Activated CD8-positive, alpha-beta memory T cell treated with anti-CD3 and anti-CD28 coated beads for 4 hours (primary cell): Measurements from ENCODE around the gene ZNF775.
A peak's percentile ranks its signal among the peaks of the same experiment; 100 is the strongest.

Source experiments
- DNase-seq, 2 donors: peaks; one replicate each; pipeline ENCODE4 v3.0.0-alpha.2; 2020; ENCODE audit warnings: low read depth in 2 of 2

ZNF775 gene

DNA sequence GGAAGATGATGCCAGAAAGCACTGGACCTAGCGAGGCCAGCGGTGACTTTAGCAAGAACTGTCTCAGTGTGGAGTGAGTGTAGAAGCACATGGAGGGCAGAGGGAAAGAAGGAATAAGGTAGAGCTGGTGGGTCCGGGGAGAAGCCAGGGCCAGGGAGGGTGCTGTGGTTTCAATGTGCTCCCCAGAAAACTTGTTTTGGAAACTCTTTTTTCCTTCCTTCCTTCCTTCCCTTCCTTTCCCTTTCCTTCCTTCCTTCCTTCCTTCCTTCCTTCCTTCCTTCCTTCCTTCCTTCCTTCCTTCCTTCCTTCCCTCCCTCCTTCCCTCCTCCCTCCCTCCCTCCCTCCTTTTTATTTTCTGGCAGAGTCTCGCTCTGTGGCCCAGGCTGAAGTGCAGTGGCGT lies 32.2 kb upstream of the ZNF775 start:
- DNase-seq: no peak

DNA sequence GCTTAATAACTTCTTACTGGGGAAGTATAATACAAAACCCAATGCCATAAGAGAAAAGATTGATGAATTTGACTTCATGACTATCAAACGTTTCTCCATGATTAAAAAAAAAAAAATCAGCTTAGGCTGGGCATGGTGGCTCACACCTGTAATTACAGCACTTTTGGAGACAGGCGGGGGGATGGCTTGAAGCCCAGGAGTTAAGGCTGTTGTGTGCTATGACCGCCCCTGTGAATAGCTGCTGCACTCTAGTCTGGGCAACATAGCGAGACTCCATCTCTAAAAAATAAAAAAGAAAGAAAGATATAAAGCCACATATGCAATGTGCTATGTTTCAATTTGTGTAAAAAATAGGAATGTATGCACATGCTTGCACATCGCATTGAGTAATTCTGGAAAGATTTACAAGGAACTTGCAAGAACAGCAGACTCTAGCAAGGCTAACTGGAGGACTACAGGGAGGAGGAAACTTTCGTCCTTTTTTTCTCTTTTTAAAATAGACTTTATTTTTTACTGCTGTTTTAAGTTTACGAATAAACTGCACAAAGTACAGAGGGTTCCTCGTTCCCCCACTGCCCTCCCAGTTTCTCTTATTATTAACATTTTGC lies 27.4 kb upstream of the ZNF775 start:
- no peak for DNase-seq

DNA sequence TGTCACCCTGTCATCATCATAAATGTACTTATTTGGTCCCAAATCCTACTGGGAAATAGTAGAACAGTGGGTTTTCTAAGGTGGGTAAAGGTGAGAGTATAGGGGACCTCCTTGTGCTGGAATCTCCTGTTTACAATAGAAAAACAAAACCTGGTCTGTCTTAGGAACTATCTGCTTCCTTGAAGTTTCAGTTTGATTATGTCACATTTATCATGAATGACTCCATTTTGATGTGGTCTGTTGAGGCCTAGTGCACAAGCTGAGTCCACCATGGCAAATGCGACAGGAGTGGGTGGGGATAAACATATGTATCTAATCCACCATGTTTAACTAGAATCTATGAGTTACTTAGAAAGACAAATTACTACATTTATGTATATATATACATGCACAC lies 23.5 kb upstream of the ZNF775 start:
- DNase-seq: no peak

DNA sequence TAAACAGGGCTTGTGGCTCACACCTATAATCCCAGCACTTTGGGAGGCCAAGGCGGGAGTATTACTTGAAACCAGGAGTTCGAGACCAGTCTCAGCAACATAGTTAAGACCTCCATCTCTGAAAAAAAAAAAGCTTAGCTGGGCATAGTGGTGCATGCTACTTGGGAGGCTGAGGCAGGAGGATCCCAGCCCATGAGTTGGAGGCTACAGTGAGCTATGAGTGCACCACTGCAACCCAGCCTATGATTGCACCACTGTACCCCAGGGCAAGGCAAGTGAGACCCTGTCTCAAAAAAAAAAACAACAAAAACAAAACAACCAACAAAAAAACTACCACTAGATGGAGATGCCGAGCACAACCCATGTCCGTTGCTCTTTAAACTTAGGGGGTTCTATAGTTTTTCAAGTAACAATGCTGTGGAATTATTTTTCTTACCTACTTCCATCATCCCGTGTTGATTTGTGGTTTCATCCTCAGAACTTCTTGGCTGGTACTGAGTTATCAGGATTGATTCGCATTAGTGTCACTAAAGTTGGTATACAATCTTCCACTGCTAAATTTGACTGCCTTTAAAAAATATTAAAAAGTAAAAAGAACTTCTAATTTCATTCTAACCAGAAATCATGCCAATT lies 22.7 kb upstream of the ZNF775 start:
- DNase-seq: no peak

DNA sequence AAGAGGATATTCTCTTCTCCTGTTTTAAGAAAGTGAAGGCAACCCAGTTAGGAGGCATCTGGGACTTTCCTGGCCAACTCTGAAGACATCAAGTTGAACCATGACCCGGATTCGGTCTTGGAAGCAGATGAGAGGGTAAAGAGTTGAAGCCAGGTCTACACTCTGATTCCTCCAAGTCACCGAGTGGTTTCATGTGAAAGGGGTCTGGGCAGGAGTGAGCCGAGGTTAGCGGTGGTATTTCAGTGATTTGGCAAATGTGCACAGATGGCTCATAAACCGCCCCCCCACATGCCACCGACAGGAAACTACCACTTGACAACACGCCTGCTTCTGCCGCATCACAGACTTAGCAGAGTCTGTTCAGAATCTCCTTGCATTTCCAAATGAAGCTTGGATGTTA lies 21.9 kb upstream of the ZNF775 start:
- peak; percentile 44 to 59 for DNase-seq

DNA sequence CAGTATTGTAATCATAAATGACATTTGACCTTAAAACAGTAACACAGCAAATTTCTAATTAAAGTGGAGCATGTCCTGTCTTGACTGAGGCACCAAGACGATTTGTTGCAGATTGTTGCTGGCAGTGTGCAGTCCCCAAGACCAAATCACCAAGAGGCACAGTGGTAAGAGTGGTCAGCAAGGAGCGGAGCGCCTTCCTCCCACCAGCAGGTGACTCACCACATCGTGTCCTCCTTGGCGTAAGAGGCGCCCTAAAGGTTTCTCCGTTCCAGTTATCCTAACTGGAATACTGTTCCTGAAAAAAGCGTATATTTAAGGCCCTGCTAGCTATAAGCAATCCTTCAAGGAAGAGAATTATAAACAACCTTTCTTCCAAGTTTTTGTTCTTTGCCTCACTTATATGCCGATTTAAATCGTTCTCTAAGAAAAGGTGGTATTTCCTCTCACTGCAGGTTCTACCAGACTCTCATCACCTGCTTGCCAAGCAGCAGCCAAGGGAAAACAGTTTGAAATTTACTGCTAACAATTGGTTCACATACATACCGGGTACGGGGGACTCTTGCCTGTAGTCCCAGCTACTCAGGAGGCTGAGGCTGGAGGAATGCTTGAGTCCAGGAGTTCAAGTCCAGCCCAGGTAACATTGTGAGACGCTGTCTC lies 21.2 kb upstream of the ZNF775 start:
- no peak for DNase-seq

DNA sequence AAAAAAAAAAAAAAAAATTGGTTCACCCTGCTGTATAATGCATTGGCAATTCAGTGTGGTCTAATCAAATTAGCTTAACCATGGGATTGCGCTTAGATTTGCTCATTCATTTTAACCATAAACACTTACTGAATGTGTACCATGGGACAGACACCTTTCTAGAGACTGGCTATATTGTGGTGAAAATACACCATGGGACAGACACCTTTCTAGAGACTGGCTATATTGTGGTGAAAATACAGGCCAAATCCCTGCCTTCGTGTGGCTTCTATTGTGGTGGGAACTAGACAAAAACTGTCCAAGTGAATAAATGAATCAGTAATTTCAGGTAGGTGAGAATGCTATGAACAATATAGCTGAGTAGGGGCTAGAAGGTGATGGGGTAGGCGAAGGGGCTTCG lies 20.7 kb upstream of the ZNF775 start:
- DNase-seq: no peak

DNA sequence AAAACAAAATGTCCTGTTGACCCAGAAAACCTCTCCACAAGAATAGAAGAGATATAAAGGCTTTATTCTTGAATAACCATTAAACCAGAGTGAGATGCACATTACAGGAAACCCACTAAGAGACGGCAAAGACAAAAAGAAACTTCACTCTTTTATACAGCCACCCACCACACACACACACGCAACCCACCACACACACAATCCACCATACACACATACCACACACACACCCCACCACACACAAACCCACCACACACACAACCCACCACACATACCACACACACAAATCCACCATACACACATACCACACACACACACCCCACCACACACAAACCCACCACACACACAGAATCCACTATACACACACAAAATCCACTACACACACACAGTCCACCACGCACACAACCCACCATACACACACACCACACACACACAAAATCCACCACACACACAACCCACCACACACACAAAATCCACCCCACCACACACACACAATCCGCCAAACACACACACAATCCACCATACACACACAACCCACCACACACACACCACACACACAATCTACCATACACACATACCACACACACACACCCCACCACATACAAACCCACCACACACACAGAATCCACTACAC lies 20.0 kb upstream of the ZNF775 start:
- no peak for DNase-seq

DNA sequence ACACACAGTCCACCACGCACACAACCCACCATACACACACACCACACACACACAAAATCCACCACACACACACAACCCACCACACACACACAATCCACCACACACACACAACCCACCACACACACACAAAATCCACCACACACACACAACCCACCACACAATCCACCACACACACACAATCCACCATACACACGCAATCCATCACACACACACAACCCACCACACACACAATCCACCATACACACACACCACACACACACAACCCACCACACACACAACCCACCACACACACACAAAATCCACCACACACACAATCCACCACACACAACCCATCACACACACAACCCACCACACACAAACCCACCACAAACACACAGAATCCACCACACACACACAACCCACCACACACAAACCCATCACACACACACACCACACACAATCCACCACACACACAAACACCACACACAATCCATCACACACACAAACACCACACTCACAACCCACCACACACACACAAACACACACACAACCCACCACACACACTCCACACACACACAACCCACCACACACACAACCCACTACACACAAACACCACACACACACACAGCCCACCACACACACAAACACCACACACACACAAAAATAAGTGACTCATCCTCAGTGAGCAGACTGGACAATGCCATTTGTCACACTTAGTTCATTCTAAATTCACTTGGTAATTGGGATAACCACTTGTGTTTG lies 19.3 kb upstream of the ZNF775 start:
- no peak for DNase-seq

DNA sequence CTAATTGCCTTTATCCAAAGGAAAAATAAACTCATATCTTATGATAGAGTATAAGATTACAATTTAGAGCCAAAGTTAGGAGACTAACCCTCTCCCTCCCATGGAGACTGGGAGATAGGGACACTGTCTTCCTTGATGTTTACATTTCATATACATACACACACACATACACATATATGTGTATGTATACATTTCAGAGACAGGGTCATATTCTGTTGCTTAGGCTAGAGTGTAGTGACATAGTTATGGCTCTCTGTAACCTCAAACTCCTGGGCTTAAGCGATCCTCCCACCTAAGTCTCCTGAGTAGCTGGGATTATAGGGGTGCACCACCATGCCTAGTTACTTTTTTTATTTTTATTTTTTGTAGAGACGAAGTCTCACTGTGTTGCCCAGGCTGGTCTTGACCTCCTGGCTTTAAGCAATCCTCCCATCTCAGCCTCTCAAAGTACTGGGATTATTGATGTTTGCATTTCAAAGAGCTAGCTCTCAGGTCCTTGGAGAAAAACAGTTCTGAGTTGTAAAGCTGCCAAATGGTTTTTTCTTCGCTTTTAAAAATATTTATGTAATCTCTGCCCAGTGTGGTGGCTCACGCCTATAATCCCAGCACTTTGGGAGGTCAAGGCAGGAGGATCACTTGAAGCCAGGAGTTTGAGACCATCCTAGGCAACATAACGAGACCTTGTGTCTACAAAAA lies 18.6 kb upstream of the ZNF775 start:
- no peak for DNase-seq

DNA sequence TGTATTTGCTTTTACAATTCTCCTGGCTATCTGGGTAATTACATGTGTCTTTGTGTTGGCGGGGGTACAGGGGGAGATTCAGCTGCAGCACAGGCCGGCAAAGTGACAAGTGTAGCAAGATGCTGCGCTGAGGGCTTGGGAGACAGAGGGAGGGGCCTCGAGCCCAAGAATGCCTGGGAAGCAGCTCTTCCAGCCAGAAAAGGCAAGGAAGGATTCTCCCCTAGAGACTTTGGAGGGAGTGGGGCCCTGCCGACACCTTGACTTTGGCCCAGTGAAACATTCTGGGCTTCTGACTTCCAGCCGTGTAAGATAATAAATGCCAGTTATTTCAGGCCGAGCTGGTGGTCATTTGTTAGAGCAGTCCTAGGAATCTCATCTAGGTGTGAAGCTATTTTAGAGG lies 17.7 kb upstream of the ZNF775 start:
- DNase-seq: no peak

DNA sequence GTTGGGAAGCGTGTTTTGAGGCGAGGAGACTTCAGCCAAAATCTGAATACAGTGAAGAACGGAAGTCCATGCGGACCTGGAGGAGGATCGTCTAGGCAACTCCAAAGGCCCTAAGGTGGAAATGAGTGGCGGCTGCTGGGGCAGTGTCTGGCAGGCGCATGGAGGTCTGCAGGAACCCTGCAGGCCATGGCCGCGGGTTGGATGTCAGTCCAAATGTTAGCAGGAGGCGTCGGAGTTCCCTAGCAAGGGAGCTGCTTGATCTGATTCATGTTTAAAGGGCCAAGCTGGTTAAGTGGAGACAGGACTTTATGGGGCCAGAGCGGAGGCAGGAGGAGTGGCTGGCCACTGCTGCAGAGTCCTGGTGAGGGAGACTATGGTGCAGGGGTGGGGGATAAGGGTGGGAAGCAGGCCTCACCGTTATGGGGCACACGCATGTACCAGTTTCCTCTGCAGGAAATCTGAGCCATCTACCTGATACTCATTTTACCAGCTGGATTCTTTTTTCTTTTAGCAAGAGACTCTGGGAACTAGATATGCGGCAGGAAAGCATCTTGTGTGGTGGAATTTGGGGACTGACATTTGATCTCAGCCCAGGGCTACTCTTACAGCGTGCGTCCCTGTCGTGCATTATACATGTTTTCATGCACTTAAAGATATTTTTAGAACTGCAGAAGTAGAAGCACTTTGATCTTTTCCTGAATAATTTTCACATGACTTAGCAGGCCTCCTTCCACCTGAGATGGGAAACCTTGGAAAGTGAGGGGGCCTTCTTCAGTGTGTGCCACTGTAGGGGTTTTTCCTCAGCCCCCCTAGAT lies 17.1 kb upstream of the ZNF775 start:
- DNase-seq: no peak

DNA sequence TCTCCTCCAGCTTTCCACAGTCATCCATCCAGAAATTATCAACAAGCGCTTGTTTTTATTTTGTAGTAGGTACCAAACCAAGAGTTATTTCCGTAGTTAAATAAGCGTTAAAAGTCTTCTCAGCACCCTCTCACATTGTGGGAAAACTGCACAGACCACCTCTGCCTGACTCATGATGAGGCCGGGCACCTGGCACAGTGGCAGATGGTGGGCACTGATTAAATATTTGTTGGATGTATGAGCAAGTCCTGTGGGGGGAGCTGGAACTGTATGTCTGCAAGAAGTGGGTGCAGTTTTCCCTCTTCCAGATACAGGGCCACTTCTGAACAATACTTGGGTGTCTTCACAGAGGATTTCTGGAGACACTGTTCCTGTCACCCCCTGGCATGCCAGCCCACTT lies 15.8 kb upstream of the ZNF775 start:
- DNase-seq: no peak

DNA sequence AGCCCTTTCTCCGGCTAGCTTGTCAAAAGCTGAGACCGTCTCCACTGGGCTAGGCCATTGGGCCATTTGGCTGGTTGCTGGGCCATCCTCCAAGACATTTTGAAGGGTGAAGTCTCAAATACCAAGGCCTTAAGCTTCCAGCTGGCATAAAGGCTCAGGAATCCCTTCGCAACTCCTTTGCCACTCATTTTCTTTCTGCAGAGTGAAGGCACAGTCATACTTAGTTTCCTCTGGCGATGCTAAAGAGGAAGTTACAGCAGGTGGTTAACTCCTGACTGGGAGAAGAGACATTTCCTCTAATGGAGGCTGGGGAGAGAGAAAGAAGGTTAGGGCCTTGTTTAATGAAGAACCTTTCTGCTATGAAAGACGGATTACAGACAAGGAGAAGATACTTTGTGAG lies 15.3 kb upstream of the ZNF775 start:
- DNase-seq: no peak

DNA sequence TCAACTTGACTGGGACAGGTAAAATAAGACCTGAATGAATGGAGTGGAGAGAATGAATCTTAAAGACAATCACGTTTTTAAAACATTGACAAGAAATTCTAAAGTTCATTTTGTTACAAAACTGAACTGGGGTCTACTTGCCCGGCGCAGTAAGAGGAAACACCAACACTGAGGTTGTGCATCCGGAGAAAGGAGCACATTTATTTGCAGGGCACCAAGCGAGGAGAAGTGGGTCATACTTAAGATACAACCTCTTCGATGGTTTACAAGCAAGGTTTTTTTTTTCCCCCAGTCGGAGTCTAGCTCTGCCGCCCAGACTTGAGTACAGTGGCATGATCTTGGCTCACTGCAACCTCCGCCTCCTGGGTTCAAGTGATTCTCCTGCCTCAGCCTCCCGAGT lies 13.9 kb upstream of the ZNF775 start:
- no peak for DNase-seq

DNA sequence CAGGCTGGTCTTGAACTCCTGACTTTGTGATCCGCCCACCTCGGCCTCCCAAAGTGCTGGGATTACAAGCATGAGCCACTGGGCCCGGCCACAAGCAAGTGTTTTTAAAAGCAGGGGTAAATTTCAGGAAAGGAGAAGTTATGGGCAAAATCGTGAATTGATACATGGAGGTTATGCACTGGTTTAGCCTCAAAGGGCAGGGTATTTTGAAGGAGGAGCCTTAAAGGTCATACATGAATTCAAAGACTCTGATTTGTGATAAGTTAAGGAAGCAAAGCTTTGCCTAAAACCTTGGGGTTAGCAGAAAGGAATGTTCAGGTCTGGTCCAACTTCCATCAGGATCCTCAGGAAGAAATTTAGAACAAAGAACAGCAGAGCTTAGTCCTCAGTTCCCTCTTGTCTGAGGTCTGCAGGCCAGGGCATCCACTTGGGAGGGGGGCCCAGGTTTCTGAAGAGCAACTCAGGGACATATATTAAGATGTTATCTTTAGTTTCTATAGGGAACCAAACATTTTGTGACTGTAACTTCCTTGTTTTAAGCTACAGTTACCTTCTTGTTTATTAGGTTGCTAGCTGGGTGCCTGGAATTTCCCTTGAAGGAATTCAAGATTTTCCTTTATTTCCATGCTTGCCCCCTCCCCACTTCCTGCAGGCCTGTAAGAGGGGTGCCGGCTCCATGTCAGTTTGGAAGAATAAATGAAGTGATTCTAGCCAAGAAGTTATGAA lies 13.3 kb upstream of the ZNF775 start:
- DNase-seq: no peak

DNA sequence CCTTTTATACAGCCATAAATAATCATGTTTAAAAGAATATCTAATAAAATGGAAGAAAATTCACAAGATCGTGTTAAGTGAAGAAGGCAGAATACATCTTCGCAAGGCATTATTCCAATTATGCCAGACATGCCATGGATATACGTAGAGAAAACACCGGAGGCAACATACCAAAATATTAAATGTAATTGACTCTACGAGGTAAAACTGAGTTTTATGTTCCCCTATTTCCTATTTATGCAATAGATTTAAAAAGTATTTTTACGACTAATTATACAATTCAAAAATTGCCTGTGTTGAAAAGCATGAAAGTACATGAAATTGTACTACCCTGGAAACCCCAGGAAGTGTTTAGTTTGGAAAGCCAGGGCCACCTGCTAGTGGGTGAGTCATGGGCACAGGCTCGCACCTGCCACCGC lies 11.4 kb upstream of the ZNF775 start:
- no peak for DNase-seq

DNA sequence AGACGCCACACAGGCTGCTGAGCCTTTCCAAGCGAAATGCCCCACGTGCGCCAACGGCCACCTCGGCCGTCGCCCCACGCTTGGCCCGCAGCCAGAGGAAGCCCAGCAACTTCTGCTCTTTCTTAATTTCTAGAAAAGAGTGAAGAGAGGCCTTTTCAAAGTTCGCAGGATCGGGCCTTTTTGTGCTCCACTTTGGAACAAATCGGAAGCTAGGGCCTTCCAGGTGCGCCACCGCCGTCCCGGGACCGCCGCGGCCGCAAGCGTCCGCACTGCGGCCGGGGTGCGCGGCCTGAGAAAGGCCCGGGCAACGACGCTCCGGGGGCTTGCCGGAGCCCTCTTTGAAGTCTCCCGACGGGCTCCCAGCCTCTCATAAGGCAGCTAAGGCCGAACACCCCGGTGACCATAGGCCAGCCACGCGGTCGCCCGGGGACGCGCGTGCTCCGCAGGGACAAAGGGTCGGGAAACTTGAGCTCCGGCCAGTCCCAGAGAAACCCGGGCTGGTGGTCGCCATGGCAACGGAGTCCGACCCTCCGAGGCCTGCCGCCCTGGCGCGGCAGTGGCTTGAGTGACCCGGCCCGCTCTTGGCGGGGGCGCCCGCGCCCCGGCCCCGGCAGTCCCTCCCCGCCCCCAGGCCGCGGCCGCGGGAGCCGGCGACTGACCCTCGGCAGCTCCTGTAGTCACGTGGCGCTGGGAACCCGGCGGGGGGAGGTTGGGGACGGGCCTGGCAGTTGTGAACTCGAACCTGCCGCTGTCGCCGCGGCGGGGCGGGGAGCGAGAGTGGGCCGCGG lies 10.8 kb upstream of the ZNF775 start, which contains the start of gene REPIN1:
TSS of gene REPIN1 (plus strand) at position 727 of the 788 bp plus-strand sequence. CDS start 890 bp downstream, outside the sequence.
- DNase-seq: peak; percentile 57 to 68
